GM19468 (cell line): ENCODE data around the gene C2orf76.
"Not testable (repeated sequence)": the region's sequence is repeated elsewhere in the genome, so short reads cannot be mapped to it uniquely, and the experiment has no call there.

Source experiments
- ATAC-seq: cut with Tn5 transposase; IDR thresholded peaks from one replicate; pipeline ENCODE4 v1.9.1; 2021; ENCODE audit warnings: mild to moderate bottlenecking, moderate library complexity, moderate number of reproducible peaks; ENCODE audit not compliant: unreplicated experiment; ENCODE audit errors: extremely low read depth

Gene C2orf76

DNA sequence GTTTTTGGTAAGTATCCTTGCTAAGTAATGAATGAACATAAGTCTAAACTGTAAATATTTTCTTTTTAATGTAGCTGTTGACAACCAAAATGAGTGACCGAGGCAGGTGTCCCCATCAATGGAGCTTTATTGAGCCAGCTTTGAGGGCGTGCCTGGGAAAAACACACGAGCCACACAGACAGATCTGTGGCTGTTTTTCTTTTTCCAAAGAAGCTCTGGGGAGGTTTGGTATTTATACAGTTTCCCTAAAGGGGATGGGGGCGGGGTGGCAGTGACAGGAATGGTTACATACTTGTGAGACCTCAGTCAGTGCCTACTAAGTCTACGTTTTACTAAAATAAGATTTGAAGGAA is 11.3 kb upstream of the C2orf76 start:
- no peak for ATAC-seq

DNA sequence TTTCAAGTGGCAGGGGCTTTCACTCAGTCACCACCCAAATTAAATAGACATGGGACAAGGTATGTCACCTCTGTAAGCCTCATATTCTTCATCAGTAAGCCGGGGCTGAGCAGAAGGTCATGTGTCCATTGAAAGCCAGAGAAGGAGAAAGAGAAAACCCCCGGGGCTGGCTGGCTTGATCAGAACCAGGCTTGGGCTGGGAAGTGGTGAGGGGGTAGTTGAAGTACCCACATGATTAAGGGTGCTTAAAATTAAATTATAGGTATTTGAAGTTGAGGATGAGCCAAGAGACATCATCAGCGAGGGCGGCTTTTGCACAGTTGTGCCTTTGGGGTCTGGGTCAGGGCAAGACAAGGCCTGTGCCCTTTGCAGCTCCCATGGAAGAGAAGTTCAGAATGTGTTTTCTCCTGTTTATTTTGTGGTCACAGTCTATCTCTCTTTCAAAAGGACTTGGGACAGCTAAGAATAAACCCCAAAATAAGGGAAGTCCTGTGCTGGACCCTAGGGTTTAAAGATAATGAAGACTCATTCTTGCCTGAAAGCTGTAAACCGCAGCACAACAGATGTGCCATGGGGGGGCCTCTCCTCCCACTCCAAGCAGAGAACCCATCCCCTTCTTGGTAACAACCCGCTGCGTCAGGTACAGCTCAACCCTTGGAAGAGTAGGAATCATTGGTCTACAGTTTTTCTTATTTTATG is 10.8 kb upstream of the C2orf76 start:
- no peak for ATAC-seq

DNA sequence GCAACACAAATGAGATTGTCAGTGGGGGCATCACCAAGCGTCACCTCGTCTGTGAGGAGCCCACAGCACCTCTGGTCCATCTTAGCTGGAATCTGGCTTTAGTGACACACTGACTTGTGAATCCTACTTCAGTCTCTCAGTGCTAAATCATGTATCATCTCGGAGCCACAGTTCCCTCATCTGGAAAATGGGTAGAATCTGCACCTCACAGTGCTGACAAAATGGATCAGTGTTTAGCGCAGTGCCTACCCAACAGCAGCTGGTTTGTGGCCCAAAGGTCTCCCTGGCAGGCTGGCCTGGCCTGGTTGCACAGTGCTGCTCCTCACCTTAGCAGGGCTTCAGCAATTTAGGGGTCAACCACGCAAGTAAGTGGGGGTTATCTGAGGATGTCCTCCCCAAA is 10.2 kb upstream of the C2orf76 start:
- ATAC-seq: no peak

GRCh38 chr2:119376406-119376805 is 9.8 kb upstream of the C2orf76 start:
- ATAC-seq: not testable (repeated sequence)

DNA sequence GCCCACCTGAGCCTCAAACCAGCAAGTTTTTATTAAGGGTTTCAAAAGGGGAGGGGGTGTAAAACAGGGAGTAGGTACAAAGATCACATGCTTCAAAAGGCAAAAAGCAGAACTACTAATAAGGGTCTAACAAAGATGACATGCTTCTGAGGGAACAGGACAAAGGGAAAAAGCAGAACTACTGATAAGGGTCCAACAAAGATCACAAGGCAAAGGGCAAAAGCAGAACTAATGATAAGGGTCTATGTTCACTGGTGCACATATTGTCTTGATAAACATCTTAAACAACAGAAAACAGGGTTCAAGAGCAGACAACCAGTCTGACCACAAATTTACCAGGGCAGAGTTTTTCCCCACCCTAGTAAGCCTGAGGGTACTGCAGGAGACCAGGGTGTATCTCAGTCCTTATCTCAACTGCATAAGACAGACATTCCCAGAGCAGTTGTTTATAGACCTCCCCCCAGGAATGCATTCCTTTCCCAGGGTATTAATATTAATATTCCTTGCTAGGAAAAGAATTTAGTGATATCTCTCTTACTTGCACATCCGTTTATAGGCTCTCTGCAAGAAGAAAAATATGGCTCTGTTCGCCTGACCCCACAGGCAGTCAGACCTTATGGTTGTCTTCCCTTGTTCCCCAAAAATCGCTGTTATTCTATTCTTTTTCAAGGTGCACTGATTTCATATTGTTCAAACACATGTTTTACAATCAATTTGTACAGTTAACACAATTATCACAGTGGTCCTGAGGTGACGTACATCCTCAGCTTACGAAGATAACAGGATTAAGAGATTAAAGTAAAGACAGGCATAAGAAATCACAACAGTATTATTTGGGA is 7.5 kb upstream of the C2orf76 start:
- not testable (repeated sequence) for ATAC-seq

DNA sequence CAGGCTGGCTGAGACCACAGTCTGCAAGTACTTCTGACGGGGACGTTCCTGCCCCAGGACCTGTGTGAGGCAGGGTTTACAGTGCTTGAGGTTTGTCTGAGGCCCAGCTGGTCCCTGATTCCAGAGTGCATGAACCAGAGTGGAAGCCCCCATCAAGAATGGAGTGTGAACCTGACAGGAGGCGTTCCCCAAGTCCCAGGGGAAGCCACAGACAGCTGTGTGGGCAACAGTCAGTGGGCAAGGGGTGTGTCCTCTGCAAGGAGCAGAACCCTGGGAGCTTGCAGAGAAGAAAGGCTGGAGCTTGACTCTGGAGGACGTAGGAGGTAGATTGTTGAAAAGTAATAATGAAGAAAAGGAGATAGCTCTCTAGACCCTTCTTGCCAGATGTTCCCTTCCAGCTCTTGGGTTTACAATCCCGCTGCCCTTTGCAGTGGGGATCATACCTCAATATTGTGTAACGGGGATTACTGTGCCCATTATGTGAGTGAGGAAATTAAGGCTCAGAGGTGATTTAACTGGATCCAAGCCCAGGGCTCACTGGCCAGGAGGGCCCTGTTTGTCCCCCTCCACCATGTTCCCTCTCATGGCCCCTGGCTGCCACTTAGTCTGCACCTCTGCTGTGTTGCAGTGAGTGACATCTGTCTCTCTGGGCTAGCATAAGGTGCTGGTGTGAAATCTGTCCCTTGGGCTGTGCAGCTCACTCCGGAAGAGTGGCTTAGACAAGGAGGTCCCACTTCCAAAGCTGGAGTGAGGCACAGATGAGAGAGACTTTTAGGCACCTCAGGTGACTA is 6.3 kb upstream of the C2orf76 start:
- no peak for ATAC-seq

- ATAC-seq: no peak
Observed at GRCh38 chr2:119371111-119371510, 4.5 kb upstream of the C2orf76 start.

GRCh38 chr2:119369845-119370244 is 3.2 kb upstream of the C2orf76 start:
- ATAC-seq: no peak

GRCh38 chr2:119367472-119368099 is 952 bp upstream of the C2orf76 start:
- ATAC-seq: no peak

- no peak for ATAC-seq
Observed at GRCh38 chr2:119366161-119366648, 429 bp downstream of the C2orf76 start.

DNA sequence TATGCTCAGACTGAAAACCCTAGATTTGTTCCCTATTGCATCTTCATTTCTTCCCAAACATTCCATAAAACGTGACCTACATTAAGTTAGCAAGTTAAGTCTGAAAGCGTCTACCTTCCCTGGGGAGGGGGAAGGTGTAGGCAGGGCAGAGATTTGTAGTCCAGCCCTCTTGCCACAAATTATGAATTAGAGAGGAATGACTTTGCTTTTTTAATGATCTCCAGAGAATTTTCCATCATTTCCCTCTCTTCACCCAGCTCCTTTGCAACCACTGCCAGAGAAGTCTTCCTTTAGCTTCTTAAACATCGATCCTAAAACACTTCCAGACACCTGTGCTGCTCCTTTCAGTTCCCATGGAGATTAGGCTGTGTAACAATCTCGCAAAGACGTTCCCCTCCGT is 1.2 kb downstream of the C2orf76 start:
- no peak for ATAC-seq

- ATAC-seq: no peak
Observed at GRCh38 chr2:119364798-119365197, 1.8 kb downstream of the C2orf76 start.

DNA sequence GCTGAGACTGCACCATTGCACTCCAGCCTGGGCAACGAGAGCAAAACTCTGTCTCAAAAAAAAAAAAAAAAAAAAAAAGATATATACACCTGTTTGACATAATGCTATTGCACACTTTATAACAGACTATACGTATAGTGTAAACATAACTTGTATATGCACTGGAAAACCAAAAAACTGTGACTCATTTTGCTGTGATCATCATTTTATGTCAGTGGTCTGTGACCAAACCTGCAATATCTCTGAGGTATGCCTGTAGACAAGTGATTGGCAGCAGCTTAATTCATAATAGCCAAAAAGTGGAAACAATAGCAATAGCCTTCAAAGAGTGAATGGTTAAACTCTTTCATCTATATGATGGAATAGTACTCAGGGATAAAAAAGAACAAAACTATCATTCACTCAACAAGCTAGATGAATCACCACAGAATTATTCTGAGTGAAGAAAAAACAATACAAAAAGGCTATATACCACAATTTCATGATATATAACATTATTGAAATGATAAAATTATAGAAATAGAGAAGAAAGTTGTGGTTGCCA is 6.1 kb downstream of the C2orf76 start:
- ATAC-seq: no peak

GRCh38 chr2:119359774-119360173 is 6.9 kb downstream of the C2orf76 start:
- no peak for ATAC-seq

- no peak for ATAC-seq
Observed at GRCh38 chr2:119354860-119355259, 11.8 kb downstream of the C2orf76 start.

DNA sequence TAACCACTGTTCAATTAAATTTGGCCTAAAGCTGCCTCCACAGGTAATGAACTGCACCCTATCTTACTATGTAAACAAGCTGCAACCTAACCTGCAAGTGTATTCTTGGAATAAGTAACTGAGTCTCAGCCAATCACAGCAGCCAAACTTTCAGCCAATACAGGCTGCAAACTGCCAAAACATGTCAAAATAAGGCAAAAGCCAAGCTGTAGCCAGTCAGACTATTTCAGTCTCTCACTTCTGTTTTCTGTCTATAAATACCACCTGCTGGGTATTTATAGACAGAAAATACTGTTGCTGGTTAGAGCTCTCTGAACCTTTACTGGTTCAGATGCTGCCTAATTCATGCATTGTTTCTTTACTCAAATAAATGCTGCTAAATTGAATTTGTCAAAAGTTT is 14.3 kb downstream of the C2orf76 start:
- peak; percentile 87 for ATAC-seq

- no peak for ATAC-seq
Observed at GRCh38 chr2:119350311-119350998, 16.2 kb downstream of the C2orf76 start.

DNA sequence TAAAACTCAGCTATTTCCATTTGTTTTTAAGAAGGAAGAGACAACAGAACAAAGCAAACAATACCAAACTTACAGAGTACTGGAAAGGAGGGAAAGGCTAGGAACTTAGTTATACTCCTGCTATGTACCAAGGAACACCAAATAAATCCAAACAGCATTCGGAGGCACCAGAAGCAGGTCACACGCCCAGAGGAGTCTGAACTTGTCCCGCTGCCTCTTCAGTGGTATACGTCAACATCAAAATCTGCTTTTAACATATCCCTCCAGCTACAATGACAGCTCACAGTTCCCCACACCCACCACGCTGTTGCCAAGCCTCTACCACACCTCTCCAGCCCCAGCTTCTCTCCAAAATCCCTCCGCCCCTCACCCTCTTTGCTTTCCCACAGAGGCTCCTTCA is 17.3 kb downstream of the C2orf76 start:
- ATAC-seq: no peak

DNA sequence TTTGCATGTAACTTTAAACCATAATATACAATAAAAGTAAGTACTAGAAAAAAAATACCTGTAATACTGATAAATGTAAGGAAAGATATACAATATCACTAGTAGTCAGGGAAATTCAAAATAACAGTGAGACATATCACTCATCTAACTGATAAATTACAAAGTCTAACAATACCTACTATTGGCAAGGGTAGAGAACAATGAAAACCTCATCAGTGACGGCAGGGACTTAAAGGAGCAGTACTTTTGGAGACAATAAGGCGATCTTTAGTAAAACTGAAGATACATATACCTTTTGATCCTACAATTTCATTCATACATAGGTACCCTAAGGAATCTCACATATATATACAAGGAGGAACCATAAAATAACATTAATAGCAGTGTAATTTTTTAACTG is 24.9 kb downstream of the C2orf76 start:
- ATAC-seq: no peak

- no peak for ATAC-seq
Observed at GRCh38 chr2:119339562-119339923, 27.1 kb downstream of the C2orf76 start.
